ENCODE measurements around the gene NLRP3. TPM values are rescaled to one million over a fixed set of nuclear protein-coding genes. Genes with fewer than 3 reads are reported as not detected.
"Not testable (repeated sequence)": the region's sequence is repeated elsewhere in the genome, so short reads cannot be mapped to it uniquely, and the experiment has no call there.

NLRP3 gene
- total RNA-seq, 1 donor from 2014 or later: 3.8 TPM

GRCh38 chr1:247469141-247469535 is 53.2 kb downstream of the NLRP3 start:
- DNase-seq: no peak

- not testable (repeated sequence) for DNase-seq
Observed at GRCh38 chr1:247470942-247471429, 55.0 kb downstream of the NLRP3 start.

DNA sequence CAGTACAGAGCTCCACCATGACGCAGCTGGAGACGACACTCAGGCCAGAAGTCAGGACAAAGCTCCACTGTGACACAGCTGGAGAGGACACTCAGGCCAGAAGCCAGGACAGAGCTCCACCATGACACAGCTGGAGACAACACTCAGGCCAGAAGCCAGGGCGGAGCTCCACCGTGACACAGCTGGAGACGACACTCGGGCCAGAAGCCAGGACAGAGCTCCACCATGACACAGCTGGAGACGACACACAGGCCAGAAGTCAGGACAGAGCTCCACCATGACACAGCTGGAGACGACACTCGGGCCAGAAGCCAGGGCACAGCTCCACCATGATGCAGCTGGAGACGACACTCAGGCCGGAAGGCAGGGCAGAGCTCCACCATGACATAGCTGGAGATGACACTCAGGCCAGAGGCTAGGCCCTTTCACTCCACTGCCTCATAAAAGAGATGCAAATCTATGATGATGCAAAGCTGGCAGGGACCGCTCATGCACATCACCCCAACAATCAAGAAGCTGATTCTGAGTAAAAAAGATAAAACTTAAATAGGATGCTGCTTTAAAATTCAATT is 55.6 kb downstream of the NLRP3 start:
- DNase-seq: no peak

GRCh38 chr1:247472035-247472434 is 56.1 kb downstream of the NLRP3 start:
- no peak for DNase-seq

GRCh38 chr1:247474367-247474766 is 58.4 kb downstream of the NLRP3 start:
- no peak for DNase-seq

GRCh38 chr1:247475793-247476192 is 59.8 kb downstream of the NLRP3 start:
- DNase-seq: no peak

- not testable (repeated sequence) for DNase-seq
Observed at GRCh38 chr1:247476328-247477058, 60.5 kb downstream of the NLRP3 start.

DNA sequence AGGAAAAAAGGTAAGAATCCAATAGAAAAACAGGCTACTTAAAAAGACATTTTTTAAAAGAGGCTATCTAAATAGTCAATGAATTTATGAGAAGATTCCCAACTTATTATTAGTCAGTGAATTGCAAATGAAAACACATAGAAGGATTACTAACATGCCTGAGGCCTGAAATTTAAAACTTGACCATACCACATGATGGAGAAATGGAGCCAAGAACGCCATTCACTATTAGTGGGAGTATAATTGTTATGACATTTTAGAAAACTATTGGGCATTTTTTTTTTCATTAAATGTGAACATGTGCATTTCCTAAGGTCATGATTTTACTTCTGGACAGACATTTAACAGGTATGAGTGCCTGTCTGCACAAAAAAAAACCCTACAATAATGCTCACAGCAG is 66.8 kb downstream of the NLRP3 start:
- no peak for DNase-seq

DNA sequence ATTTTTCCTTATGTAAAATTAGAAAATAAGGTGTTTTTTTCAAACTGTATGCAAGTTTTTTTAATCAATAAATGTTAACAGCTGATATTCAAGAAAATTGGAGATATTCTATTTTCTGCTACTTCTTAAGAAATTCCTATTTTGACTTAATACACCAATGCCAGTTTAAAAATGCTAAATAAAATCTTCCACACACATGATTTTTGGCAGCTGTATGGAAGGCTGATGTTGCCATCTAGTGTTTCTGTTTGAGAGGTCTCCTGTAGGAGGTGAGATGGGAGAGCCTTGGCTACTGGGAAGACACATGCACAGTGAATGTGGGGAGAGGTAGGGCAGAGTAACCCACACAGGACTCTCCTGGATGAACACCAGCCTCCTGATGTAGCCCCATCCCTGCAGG is 71.1 kb downstream of the NLRP3 start:
- peak; percentile 62 for DNase-seq

GRCh38 chr1:247491328-247491727 is 75.4 kb downstream of the NLRP3 start:
- no peak for DNase-seq

GRCh38 chr1:247493106-247493505 is 77.1 kb downstream of the NLRP3 start:
- DNase-seq: no peak

DNA sequence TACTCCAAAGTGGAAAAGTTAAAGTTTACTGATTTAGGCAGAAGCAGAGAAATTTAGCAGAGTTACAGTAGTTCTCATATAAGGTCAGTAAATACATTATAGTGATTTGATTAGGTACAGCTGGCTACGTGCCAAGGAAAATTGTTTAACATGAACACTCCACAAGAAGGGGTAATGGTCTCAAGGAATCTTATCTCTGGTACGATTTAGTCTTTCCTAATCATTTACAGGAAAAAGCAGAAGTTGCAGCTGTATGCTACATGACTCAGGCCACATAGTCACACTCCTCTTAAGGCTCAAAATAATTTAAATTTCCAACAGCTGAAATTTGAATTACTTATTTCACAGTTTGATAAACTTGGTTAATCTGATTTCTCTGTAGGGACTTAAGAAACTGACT is 78.8 kb downstream of the NLRP3 start:
- no peak for DNase-seq

- no peak for DNase-seq
Observed at GRCh38 chr1:247496581-247497285, 80.8 kb downstream of the NLRP3 start.

Other genes with a start within 250 kb of the NLRP3 start
- gene ZNF124, start 244.2 kb upstream of the NLRP3 start, total RNA-seq: 63.6 TPM
- not detected for gene VN1R5, start 160.1 kb upstream of the NLRP3 start, total RNA-seq
- gene ZNF496, start 84.3 kb upstream of the NLRP3 start, total RNA-seq: 32.1 TPM
- not detected for gene OR2B11, start 41.9 kb downstream of the NLRP3 start, total RNA-seq
- gene OR2C3, start 120.3 kb downstream of the NLRP3 start, total RNA-seq: not detected
- gene GCSAML, start 133.0 kb downstream of the NLRP3 start, total RNA-seq: 0.72 TPM
- gene OR2G2, start 172.2 kb downstream of the NLRP3 start, total RNA-seq: not detected
- not detected for gene OR2G3, start 189.4 kb downstream of the NLRP3 start, total RNA-seq